MM.1S (cell line): ENCODE data around the gene TUBAL3.

Experiments used
- CTCF ChIP-seq: fragments of 300-600 bp; sonication (generic); IDR thresholded peaks from 2 replicates; pipeline ENCODE4 v1.5.1; 2016; ENCODE audit warnings: antibody characterized with exemption, low read length, mixed read lengths
- EZH2 ChIP-seq: fragments of 300-600 bp; sonication (generic); optimal IDR thresholded peaks from 2 replicates; pipeline ENCODE3; 2017; ENCODE audit warnings: low read depth, mild to moderate bottlenecking, antibody characterized with exemption, low read length, mixed read lengths
- EZH2phosphoT487 ChIP-seq: fragments of 300-600 bp; sonication (generic); IDR thresholded peaks from 2 replicates; pipeline ENCODE4 v1.6.1; 2018; ENCODE audit warnings: antibody characterized with exemption, low read length

DNA sequence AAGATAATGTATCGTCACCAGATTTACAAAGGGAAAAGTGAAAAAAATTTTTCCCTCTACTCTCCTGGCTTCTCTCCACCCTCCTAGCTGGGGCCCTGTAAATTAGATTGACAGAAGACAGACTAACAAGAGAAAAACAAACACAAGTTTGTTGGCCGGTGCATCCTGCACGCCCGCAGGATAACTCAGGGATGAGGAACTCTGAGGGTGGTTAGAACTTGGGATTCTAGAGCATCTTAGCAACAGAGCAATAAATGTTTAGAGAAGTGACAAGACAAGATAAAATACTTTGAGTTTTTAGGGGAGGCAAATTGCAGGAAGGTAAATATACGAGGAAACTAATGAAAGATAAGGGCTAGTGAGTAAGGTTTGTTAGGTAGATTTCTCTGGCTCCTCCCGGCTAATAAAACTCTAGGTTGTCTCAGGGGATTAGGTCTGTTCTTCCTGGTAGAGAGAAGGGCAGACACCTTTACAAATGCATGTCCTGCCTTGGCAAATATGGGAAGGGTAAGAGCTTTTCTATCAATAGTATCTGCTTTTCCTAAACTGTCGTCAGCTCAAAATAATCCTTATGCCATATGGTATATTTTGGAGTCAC lies 44.2 kb downstream of the TUBAL3 start:
- TF ChIP-seq CTCF, result no peak
- no peak for TF ChIP-seq EZH2phosphoT487
- TF ChIP-seq EZH2, result no peak
